H9 (cell line): ENCODE data around the gene DCST1. TPM values are rescaled to one million over a fixed set of nuclear protein-coding genes. Genes with fewer than 3 reads are reported as not detected.
A peak's percentile ranks its signal among the peaks of the same experiment; 100 is the strongest.

ENCODE experiments used
- DNase-seq: peaks from one replicate; pipeline ENCODE4 v3.0.0-alpha.2; 2017
- H2AFZ ChIP-seq: one replicate; pipeline ENCODE4 v1.6.1; 2013; ENCODE audit warnings: mild to moderate bottlenecking, low read length, control low read depth, moderate library complexity
- H2AK5ac ChIP-seq: 2 replicates; pipeline ENCODE4 v1.6.1; 2013; ENCODE audit warnings: low read length, control low read depth, mixed read lengths; ENCODE audit not compliant: insufficient read length
- H2BK120ac ChIP-seq: one replicate; pipeline ENCODE4 v1.6.1; 2013; ENCODE audit warnings: low read depth, mild to moderate bottlenecking, low read length, control low read depth, inconsistent platforms; ENCODE audit not compliant: poor library complexity, severe bottlenecking
- H2BK12ac ChIP-seq: 2 replicates; pipeline ENCODE4 v1.6.1; 2013; ENCODE audit warnings: low read length, control low read depth, mixed read lengths, low read depth; ENCODE audit not compliant: insufficient read length
- H2BK15ac ChIP-seq: 2 replicates; pipeline ENCODE4 v1.6.1; 2013; ENCODE audit warnings: low read depth, low read length, control low read depth
- H2BK20ac ChIP-seq: one replicate; pipeline ENCODE4 v1.6.1; 2013; ENCODE audit warnings: low read depth, mild to moderate bottlenecking, low read length, control low read depth, inconsistent platforms; ENCODE audit not compliant: poor library complexity, severe bottlenecking
- H2BK5ac ChIP-seq: 2 replicates; pipeline ENCODE4 v1.6.1; 2013; ENCODE audit warnings: low read length, control low read depth, mixed read lengths; ENCODE audit not compliant: insufficient read length
- H3K14ac ChIP-seq: 2 replicates; pipeline ENCODE4 v1.6.1; 2013; ENCODE audit warnings: low read length, control low read depth; ENCODE audit not compliant: insufficient read depth
- H3K18ac ChIP-seq: 2 replicates; pipeline ENCODE4 v1.6.1; 2013; ENCODE audit warnings: low read depth, mild to moderate bottlenecking, mixed read lengths, low read length, control low read depth; ENCODE audit not compliant: insufficient read length
- H3K23ac ChIP-seq: 2 replicates; pipeline ENCODE4 v1.6.1; 2013; ENCODE audit warnings: low read length, control low read depth, mixed read lengths, low read depth; ENCODE audit not compliant: insufficient read length
- H3K23me2 ChIP-seq: 2 replicates; pipeline ENCODE4 v1.6.1; 2013; ENCODE audit warnings: low read depth, mild to moderate bottlenecking, mixed read lengths, low read length, control low read depth; ENCODE audit not compliant: insufficient read length, poor library complexity, severe bottlenecking
- H3K27ac ChIP-seq: 2 replicates; pipeline ENCODE4 v1.5.1; 2013; ENCODE audit warnings: low read length, control low read depth, mixed read lengths, low read depth; ENCODE audit not compliant: insufficient read length
- H3K27me3 ChIP-seq: 2 replicates; pipeline ENCODE4 v1.6.1; 2013; ENCODE audit warnings: low read length, control low read depth, inconsistent platforms; ENCODE audit not compliant: insufficient read depth
- H3K4ac ChIP-seq: 2 replicates; pipeline ENCODE4 v1.6.1; 2013; ENCODE audit warnings: low read depth, mild to moderate bottlenecking, control low read depth, inconsistent platforms, low read length, moderate library complexity
- H3K4me1 ChIP-seq: 2 replicates; pipeline ENCODE4 v1.6.1; 2013; ENCODE audit warnings: low read length, control low read depth, inconsistent platforms; ENCODE audit not compliant: insufficient read depth
- H3K4me2 ChIP-seq: 2 replicates; pipeline ENCODE4 v1.6.1; 2013; ENCODE audit warnings: low read length, control low read depth, mixed read lengths; ENCODE audit not compliant: insufficient read length, insufficient read depth
- H3K56ac ChIP-seq: 2 replicates; pipeline ENCODE4 v1.6.1; 2013; ENCODE audit warnings: low read depth, mild to moderate bottlenecking, mixed read lengths, low read length, control low read depth; ENCODE audit not compliant: insufficient read length
- H3K79me1 ChIP-seq: 2 replicates; pipeline ENCODE4 v1.6.1; 2013; ENCODE audit warnings: low read depth, mild to moderate bottlenecking, moderate library complexity, low read length, control low read depth, inconsistent platforms; ENCODE audit not compliant: insufficient read depth, poor library complexity, severe bottlenecking
- H3K79me2 ChIP-seq: 2 replicates; pipeline ENCODE4 v1.6.1; 2013; ENCODE audit warnings: low read length, control low read depth, inconsistent platforms; ENCODE audit not compliant: insufficient read depth
- H3K9ac ChIP-seq: 2 replicates; pipeline ENCODE4 v1.6.1; 2013; ENCODE audit warnings: low read length, control low read depth, mixed read lengths; ENCODE audit not compliant: insufficient read length; ENCODE audit errors: extremely low read depth
- H3K9me3 ChIP-seq: one replicate; pipeline ENCODE4 v1.6.1; 2013; ENCODE audit warnings: low read depth, low read length, inconsistent platforms; ENCODE audit not compliant: control insufficient read depth
- H3T11ph ChIP-seq: one replicate; pipeline ENCODE4 v1.6.1; 2013; ENCODE audit warnings: mild to moderate bottlenecking, low read length, control low read depth, inconsistent platforms
- H4K20me1 ChIP-seq: one replicate; pipeline ENCODE4 v1.6.1; 2013; ENCODE audit not compliant: control insufficient read depth, insufficient read length, insufficient read depth
- H4K5ac ChIP-seq: 2 replicates; pipeline ENCODE4 v1.6.1; 2013; ENCODE audit warnings: low read depth, mild to moderate bottlenecking, mixed read lengths, low read length, control low read depth; ENCODE audit not compliant: insufficient read length
- H4K8ac ChIP-seq: replicated peaks from 2 replicates; pipeline ENCODE4 v1.6.1; 2013; ENCODE audit warnings: low read length, control low read depth, mixed read lengths, low read depth; ENCODE audit not compliant: insufficient read length
- H4K91ac ChIP-seq: 2 replicates; pipeline ENCODE4 v1.6.1; 2013; ENCODE audit warnings: low read depth, mild to moderate bottlenecking, moderate library complexity, mixed read lengths, low read length, control low read depth; ENCODE audit not compliant: insufficient read length
- H3K27ac Mint-ChIP-seq, 3 experiments: 2 replicates in 2 of 3; 3 replicates in 1 of 3; pipeline ENCODE4 v1.8.0; 2020 to 2021; ENCODE audit warnings: mixed read lengths in 3 of 3, mild to moderate bottlenecking in 1 of 3, moderate library complexity in 1 of 3
- H3K27me3 Mint-ChIP-seq: 2 replicates; pipeline ENCODE4 v1.8.0; 2021; ENCODE audit warnings: low read depth, mild to moderate bottlenecking, moderate library complexity, mixed read lengths
- H3K36me3 Mint-ChIP-seq, 3 experiments: 2 replicates in 2 of 3; 3 replicates in 1 of 3; pipeline ENCODE4 v1.8.0; 2020 to 2021; ENCODE audit warnings: low read depth in 3 of 3, mixed read lengths in 3 of 3; ENCODE audit not compliant: insufficient read depth in 1 of 3
- H3K4me1 Mint-ChIP-seq, 2 experiments: 2 replicates each; pipeline ENCODE4 v1.8.0; 2020; ENCODE audit warnings: mixed read lengths in 2 of 2
- H3K4me3 Mint-ChIP-seq, 2 experiments: 2 replicates in 1 of 2; 3 replicates in 1 of 2; pipeline ENCODE4 v1.8.0; 2020 to 2021; ENCODE audit warnings: mild to moderate bottlenecking in 2 of 2, mixed read lengths in 2 of 2, moderate library complexity in 1 of 2
- H3K9me3 Mint-ChIP-seq, 2 experiments: 2 replicates in 1 of 2; 3 replicates in 1 of 2; pipeline ENCODE4 v1.8.0; 2020; ENCODE audit warnings: mild to moderate bottlenecking in 2 of 2, mixed read lengths in 2 of 2, moderate library complexity in 1 of 2
- CTCF ChIP-seq: fragments of 200-600 bp; sonication (generic); conservative IDR thresholded peaks from 3 replicates; pipeline ENCODE4 v1.8.0; 2021; ENCODE audit warnings: antibody characterized with exemption, mild to moderate bottlenecking
- WGBS: extraction: QIAGEN DNeasy Blood & Tissue Kit; methylation state at CpG from one replicate; pipeline ENCODE4 v1.1.7; 2013; ENCODE audit warnings: missing lambda C conversion rate, low lambda C conversion rate, mixed read lengths; ENCODE audit not compliant: insufficient read length; ENCODE audit errors: extremely low coverage; 5-methylcytosine and 5-hydroxymethylcytosine counted together
- total RNA-seq: library from RNA; stranded (reverse); gene quantifications from 2 replicates; pipeline ENCODE4 v1.2.1, GENCODE V29; 2021

DCST1 gene
- total RNA-seq, 1 experiment from 2014 or later, result not detected

- H4K20me1 ChIP-seq, result no peaks in the 10 kb centered on the region
- DNase-seq, result no peak
- TF ChIP-seq CTCF, result no peak
Measured at GRCh38 chr1:155070158-155070621, 36.6 kb downstream of the DCST1 start.

More at GRCh38 chr1:155070158-155070621, 36.6 kb downstream of the DCST1 start:
- Mint-ChIP-seq H3K36me3 (peaks cover 9 to 32% (median 30%) of the 10 kb centered on the region in 3 experiments), H3K9me3 (no peaks in the 10 kb centered on the region), H3K27me3 (peaks cover 36% of the 10 kb centered on the region), H3K27ac (no peak overlapping the region), H3K4me3 (peak overlapping the region; percentile 51 to 75), H3K4me1 (peaks cover 30 to 43% of the 10 kb centered on the region in 2 experiments)
- H3T11ph ChIP-seq, result no peak overlapping the region
- H2BK20ac ChIP-seq, result no peak overlapping the region
- no peak overlapping the region for H3K56ac ChIP-seq
- peaks cover 3% of the 10 kb centered on the region; the same call in 1 of the 2 replicates for H3K4me1 ChIP-seq
- H3K79me1 ChIP-seq, result no peaks in the 10 kb centered on the region
- H3K14ac ChIP-seq, result no peak overlapping the region
- H2BK5ac ChIP-seq, result no peak overlapping the region
- H3K9me3 ChIP-seq, result no peaks in the 10 kb centered on the region
- H2AFZ ChIP-seq, result no peak overlapping the region
- H4K5ac ChIP-seq, result no peak overlapping the region
- no peak overlapping the region for H2BK12ac ChIP-seq
- H2BK120ac ChIP-seq, result no peak overlapping the region
- H3K9ac ChIP-seq, result no peak overlapping the region
- no peak overlapping the region for H3K4ac ChIP-seq
- no peak overlapping the region for H2AK5ac ChIP-seq
- no peaks in the 10 kb centered on the region; the same call in 1 of the 2 replicates for H3K79me2 ChIP-seq
- H3K23me2 ChIP-seq, result peaks cover 9% of the 10 kb centered on the region
- no CpG with 5 or more reads among the region's 28 CpGs for WGBS
- H3K27me3 ChIP-seq, result no peaks in the 10 kb centered on the region; the same call in 1 of the 2 replicates
- no peak overlapping the region for H4K8ac ChIP-seq
- H4K91ac ChIP-seq, result no peak overlapping the region
- H3K27ac ChIP-seq, result no peak overlapping the region
- no peak overlapping the region for H3K18ac ChIP-seq
- H3K4me2 ChIP-seq, result peak overlapping the region; percentile 75
- no peak overlapping the region for H2BK15ac ChIP-seq
- H3K23ac ChIP-seq, result no peak overlapping the region
